22Rv1 (cell line): Measurements from ENCODE around the gene KRT38.

Experiments used
- CTCF ChIP-seq: fragments of 450-650 bp; IDR thresholded peaks from 2 replicates; pipeline ENCODE4 v1.5.1; 2017; ENCODE audit warnings: mild to moderate bottlenecking
- ZFX ChIP-seq: fragments of 450-650 bp; IDR thresholded peaks from 2 replicates; pipeline ENCODE4 v1.6.1; 2017; ENCODE audit warnings: antibody characterized with exemption, borderline replicate concordance

- TF ChIP-seq CTCF (no peak), ZFX (no peak)
Measured at GRCh38 chr17:41486316-41486715, 45.5 kb upstream of the KRT38 start.
